ENCODE measurements around the gene MEIS3. TPM values are rescaled to one million over a fixed set of nuclear protein-coding genes. Genes with fewer than 3 reads are reported as not detected.

The MEIS3 gene
- total RNA-seq, 1 experiment from 2014 or later, result 1.3 TPM

GRCh38 chr19:47380559-47380958, 38.8 kb downstream of the MEIS3 start:
- Histone ChIP-seq H4K20me1 (ENCODE audit: low read length) (no peaks in the 10 kb centered on the region), H3K4me3 (ENCODE audit: low read length) (no peak overlapping the region), H3F3A (ENCODE audit: low read length, unreplicated experiment) (no peaks in the 10 kb centered on the region), H3K36me3 (ENCODE audit: low read depth, low read length) (no peaks in the 10 kb centered on the region; the same call in 1 of the 2 replicates), H3K27me3 (ENCODE audit: low read length) (no peaks in the 10 kb centered on the region), H3K4me2 (ENCODE audit: low read length) (no peak overlapping the region), H3K27ac (ENCODE audit: low read length) (no peak overlapping the region), H3K9ac (ENCODE audit: low read length) (no peak overlapping the region), H3K9me3 (ENCODE audit: low read length) (no peaks in the 10 kb centered on the region), H3K4me1 (ENCODE audit: insufficient read depth, low read length) (no peaks in the 10 kb centered on the region), H2AFZ (ENCODE audit: low read length) (no peak overlapping the region), H3K9me2 (replicated peaks; ENCODE audit: low read length) (no peaks in the 10 kb centered on the region), H3K79me2 (ENCODE audit: low read length) (no peaks in the 10 kb centered on the region)
- intact Hi-C loops (cut with micrococcal nuclease), result no loop called here
- ATAC-seq (no peak), DNase-seq (no peak)
- ChIA-PET CTCF (no interaction called here), POLR2A (ENCODE audit: unreplicated experiment) (no interaction called here)
- TF ChIP-seq EZH2 (IDR thresholded peaks at IDR 0.05; ENCODE audit: low read length, unreplicated experiment) (no peak), CTCF (conservative IDR thresholded peaks at IDR 0.05; ENCODE audit: low read depth, low read length) (no peak), EZH2phosphoT487 (IDR thresholded peaks at IDR 0.05; ENCODE audit: borderline replicate concordance, low read length) (no peak)
- BruUV-seq (replicated peaks), result no TSS peak

- intact Hi-C loops (cut with micrococcal nuclease), result no loop called here
- no peak for ATAC-seq
- POLR2A ChIA-PET (ENCODE audit: unreplicated experiment), result no interaction called here
- peaks cover 4% of the 10 kb centered on the region; the same call in 1 of the 2 replicates for H3K36me3 ChIP-seq (ENCODE audit: low read depth, low read length)
- DNase-seq, result no peak
- H3K79me2 ChIP-seq (ENCODE audit: low read length), result no peaks in the 10 kb centered on the region
- H3F3A ChIP-seq (ENCODE audit: low read length, unreplicated experiment), result no peaks in the 10 kb centered on the region
- no peak overlapping the region for H2AFZ ChIP-seq (ENCODE audit: low read length)
- no peaks in the 10 kb centered on the region for H3K27me3 ChIP-seq (ENCODE audit: low read length)
- H3K9me2 ChIP-seq (replicated peaks; ENCODE audit: low read length), result no peaks in the 10 kb centered on the region
- H4K20me1 ChIP-seq (ENCODE audit: low read length), result no peaks in the 10 kb centered on the region
- no peak overlapping the region for H3K9ac ChIP-seq (ENCODE audit: low read length)
- TF ChIP-seq EZH2phosphoT487 (IDR thresholded peaks at IDR 0.05; ENCODE audit: borderline replicate concordance, low read length) (no peak), CTCF (conservative IDR thresholded peaks at IDR 0.05; ENCODE audit: low read depth, low read length) (no peak), EZH2 (IDR thresholded peaks at IDR 0.05; ENCODE audit: low read length, unreplicated experiment) (no peak)
- no peaks in the 10 kb centered on the region for H3K9me3 ChIP-seq (ENCODE audit: low read length)
- no peaks in the 10 kb centered on the region for H3K4me1 ChIP-seq (ENCODE audit: insufficient read depth, low read length)
- no peak overlapping the region for H3K4me3 ChIP-seq (ENCODE audit: low read length)
- CTCF ChIA-PET, result no interaction called here
- H3K4me2 ChIP-seq (ENCODE audit: low read length), result no peak overlapping the region
- H3K27ac ChIP-seq (ENCODE audit: low read length), result no peak overlapping the region
- BruUV-seq (replicated peaks), result no TSS peak
Measured at GRCh38 chr19:47379381-47379938, 39.9 kb downstream of the MEIS3 start.

- H3K9me2 ChIP-seq (replicated peaks; ENCODE audit: low read length), result no peaks in the 10 kb centered on the region
- H3K4me3 ChIP-seq (ENCODE audit: low read length), result no peak overlapping the region
- H3K9ac ChIP-seq (ENCODE audit: low read length), result no peak overlapping the region
- H2AFZ ChIP-seq (ENCODE audit: low read length), result no peak overlapping the region
- POLR2A ChIA-PET (ENCODE audit: unreplicated experiment), result no interaction called here
- no peaks in the 10 kb centered on the region for H4K20me1 ChIP-seq (ENCODE audit: low read length)
- no peak for DNase-seq
- intact Hi-C loops (cut with micrococcal nuclease), result no loop called here
- no peak overlapping the region for H3K4me2 ChIP-seq (ENCODE audit: low read length)
- H3F3A ChIP-seq (ENCODE audit: low read length, unreplicated experiment), result no peaks in the 10 kb centered on the region
- no peak for TF ChIP-seq CTCF (conservative IDR thresholded peaks at IDR 0.05; ENCODE audit: low read depth, low read length)
- TF ChIP-seq EZH2phosphoT487 (IDR thresholded peaks at IDR 0.05; ENCODE audit: borderline replicate concordance, low read length), result no peak
- TF ChIP-seq EZH2 (IDR thresholded peaks at IDR 0.05; ENCODE audit: low read length, unreplicated experiment), result no peak
- no peaks in the 10 kb centered on the region for H3K79me2 ChIP-seq (ENCODE audit: low read length)
- no TSS peak for BruUV-seq (replicated peaks)
- ATAC-seq, result no peak
- H3K36me3 ChIP-seq (ENCODE audit: low read depth, low read length), result peaks cover 4% of the 10 kb centered on the region; the same call in 1 of the 2 replicates
- H3K9me3 ChIP-seq (ENCODE audit: low read length), result no peaks in the 10 kb centered on the region
- H3K27ac ChIP-seq (ENCODE audit: low read length), result no peak overlapping the region
- H3K4me1 ChIP-seq (ENCODE audit: insufficient read depth, low read length), result no peaks in the 10 kb centered on the region
- H3K27me3 ChIP-seq (ENCODE audit: low read length), result no peaks in the 10 kb centered on the region
- CTCF ChIA-PET, result no interaction called here
Measured at GRCh38 chr19:47378246-47378645, 41.1 kb downstream of the MEIS3 start.

Data from PC-3 (cell line).